HepG2 (cell line): ENCODE results near the gene ANKS1B. TPM values are rescaled to one million over a fixed set of nuclear protein-coding genes. Genes with fewer than 3 reads are reported as not detected.

Experiments
- ATAC-seq: fragments of 200-7000 bp; cut with Tn5 transposase; 3 replicates; pipeline ENCODE4 v1.9.1; 2020; ENCODE audit warnings: mild to moderate bottlenecking, moderate library complexity
- BruUV-seq: library from RNA; stranded (reverse); fragments of 400-500 nt; replicated peaks from 2 replicates; lab custom pipeline; 2021; lab: Mats Ljungman, UMichigan
- CTCF ChIA-PET: fragments of 300-600 bp; formaldehyde crosslinking; extraction: SDS; loops from one replicate; lab custom pipeline; 2021; ENCODE audit warnings: low total read pairs, inconsistent platforms, low intra/inter-chr PET ratio; lab: Yijun Ruan, JAX
- POLR2A ChIA-PET: fragments of 350-600 bp; sonication (Branson Sonifier 250); formaldehyde crosslinking; loops from one replicate; lab custom pipeline; 2020; ENCODE audit warnings: antibody characterized with exemption, inconsistent platforms; lab: Yijun Ruan, JAX
- DNase-seq: peaks from one replicate; pipeline ENCODE4 v3.0.0-alpha.2; 2015; ENCODE audit warnings: low spot score
- FAIRE-seq: peaks from 3 replicates; lab custom pipeline; 2011; peaks lifted over from hg19 to GRCh38; lab: Jason Lieb, UNC
- H2AFZ ChIP-seq: one replicate; pipeline ENCODE4 v1.6.1; 2011; ENCODE audit warnings: low read length, inconsistent platforms
- H3K27ac ChIP-seq: fragments of 300-600 bp; 3 replicates; pipeline ENCODE4 v1.8.0; 2011; ENCODE audit warnings: mixed run types, mild to moderate bottlenecking, mixed read lengths, low read length, inconsistent platforms; ENCODE audit not compliant: insufficient read depth; ENCODE audit errors: extremely low read length
- H3K27me3 ChIP-seq, 2 experiments: fragments of 200-600 bp in 1 of 2; 2 replicates in 1 of 2; 3 replicates in 1 of 2; pipeline versions ENCODE4 v1.6.0 to v1.8.0; 2011; ENCODE audit warnings: low read length in 2 of 2, mild to moderate bottlenecking in 2 of 2, moderate library complexity in 2 of 2, inconsistent platforms in 1 of 2; ENCODE audit not compliant: insufficient read depth in 2 of 2, control insufficient read depth in 1 of 2
- H3K36me3 ChIP-seq, 2 experiments: fragments of 200-600 bp in 1 of 2; replicated peaks in 1 of 2; 2 replicates in 1 of 2; 3 replicates in 1 of 2; pipeline versions ENCODE4 v1.5.1 to v1.8.0; 2011; ENCODE audit warnings: low read length in 2 of 2, inconsistent platforms in 1 of 2; ENCODE audit not compliant: insufficient read depth in 2 of 2, control insufficient read depth in 1 of 2
- H3K4me1 ChIP-seq: 2 replicates; pipeline ENCODE4 v1.5.1; 2012; ENCODE audit warnings: low read length, inconsistent platforms; ENCODE audit not compliant: insufficient read depth
- H3K4me2 ChIP-seq: 2 replicates; pipeline ENCODE4 v1.6.0; 2011; ENCODE audit warnings: low read depth, low read length, inconsistent platforms
- H3K4me3 ChIP-seq, 3 experiments: fragments of 200-600 bp in 1 of 3; sonication (generic), shearing (Covaris generic) in 1 of 3; replicated peaks in 1 of 3; 2 replicates each; pipeline ENCODE4 v1.5.1; 2011 to 2016; ENCODE audit warnings: low read length in 3 of 3, inconsistent platforms in 2 of 3, low read depth in 2 of 3, mild to moderate bottlenecking in 2 of 3, control low read depth in 1 of 3, mixed read lengths in 1 of 3; ENCODE audit not compliant: insufficient read depth in 1 of 3
- H3K79me2 ChIP-seq: one replicate; pipeline ENCODE4 v1.6.1; 2011; ENCODE audit warnings: low read length, inconsistent platforms; ENCODE audit not compliant: insufficient read depth
- H3K9ac ChIP-seq: 2 replicates; pipeline ENCODE4 v1.6.0; 2011; ENCODE audit warnings: mild to moderate bottlenecking, low read depth, low read length, inconsistent platforms; ENCODE audit not compliant: insufficient read depth
- H3K9me3 ChIP-seq: 2 replicates; pipeline ENCODE4 v1.5.1; 2012; ENCODE audit warnings: mild to moderate bottlenecking, low read length
- H4K20me1 ChIP-seq: 2 replicates; pipeline ENCODE4 v1.6.0; 2011; ENCODE audit warnings: inconsistent platforms, mild to moderate bottlenecking, low read length, moderate library complexity; ENCODE audit not compliant: insufficient read depth
- FOXA3 ChIP-seq: IDR thresholded peaks from 2 replicates; pipeline ENCODE4 v1.6.1; 2016; ENCODE audit warnings: missing genetic modification reagents, missing compliant biosample characterization
- FOXP1 ChIP-seq, 2 experiments: fragments of 450-650 bp in 1 of 2; IDR thresholded peaks; 2 replicates each; pipeline ENCODE4 v1.6.1; 2017 to 2018; ENCODE audit warnings: antibody characterized with exemption in 1 of 2
- SYNCRIP ChIP-seq: fragments of 200-400 bp; formaldehyde crosslinking; IDR thresholded peaks from 2 replicates; pipeline ENCODE4 v1.6.1; 2018; ENCODE audit warnings: mild to moderate bottlenecking, low read depth, low read length; ENCODE audit not compliant: insufficient read depth
- ZNF891 ChIP-seq: sonication (generic); formaldehyde crosslinking; IDR thresholded peaks from 2 replicates; pipeline ENCODE4 v1.5.0; 2020; ENCODE audit warnings: mild to moderate bottlenecking, missing genetic modification reagents
- ZSCAN29 ChIP-seq: sonication (generic); formaldehyde crosslinking; conservative IDR thresholded peaks from 2 replicates; pipeline ENCODE4 v1.4.0; 2020; ENCODE audit warnings: mild to moderate bottlenecking, missing genetic modification reagents
- WGBS: methylation state at CpG from one replicate; pipeline ENCODE4 v1.1.6; 2017; ENCODE audit warnings: low lambda C conversion rate; 5-methylcytosine and 5-hydroxymethylcytosine counted together
- in situ Hi-C: cut with HindIII; loops from 2 replicates; pipeline ENCODE4 v1.10.0; 2017; ENCODE audit warnings: low pct_unique_long_range_greater_than_20kb; ENCODE audit not compliant: extremely low pct_ligation_motif_present
- intact Hi-C: fragments of 100-400 bp; cut with micrococcal nuclease; formaldehyde crosslinking; loops from one replicate; pipeline ENCODE4 v1.10.0; 2022; ENCODE audit not compliant: unreplicated experiment
- polyA plus RNA-seq, 8 experiments: library from polyadenylated mRNA; depleted of rRNA in 3 of 8; stranded (reverse) in 7 of 8; unstranded in 1 of 8; fragments of >200 nt; fragmentation: Illumina TruSeq in 4 of 8; extraction: Trizol in 4 of 8; gene quantifications; 2 replicates each; pipeline versions ENCODE4 v1.2.1 to v1.2.3, GENCODE V29; 2011 to 2016; ENCODE audit warnings: low read depth in 4 of 8, missing spikeins in 1 of 8, mixed read lengths in 1 of 8; ENCODE audit not compliant: insufficient read depth in 1 of 8
- total RNA-seq, 5 experiments: library from RNA; depleted of rRNA; stranded (reverse); fragments of >200 nt; fragmentation: Illumina TruSeq; extraction: Trizol; gene quantifications; 2 replicates each; pipeline ENCODE4 v1.2.3, GENCODE V29; 2016; ENCODE audit warnings: low read depth in 1 of 5
- TF ChIP-seq, protein P1 (sequence below): sonication (generic); formaldehyde crosslinking; IDR thresholded peaks from 2 replicates; pipeline ENCODE4 v1.4.0; 2020; ENCODE audit warnings: missing genetic modification reagents
- TF ChIP-seq, protein P2 (sequence below): sonication (generic); formaldehyde crosslinking; IDR thresholded peaks from 2 replicates; pipeline ENCODE4 v1.5.1; 2020; ENCODE audit warnings: missing genetic modification reagents, mild to moderate bottlenecking, borderline replicate concordance
- TF ChIP-seq, protein P3 (sequence below): IDR thresholded peaks from 2 replicates; pipeline ENCODE4 v1.6.1; 2012; ENCODE audit warnings: low read length, improper control_type of control experiment

The ANKS1B gene
- total and polyA plus RNA-seq, 2 of the 13 experiments (the other 11 are each of a cell fraction or from before 2014, with no cell fraction given) = 0.15 TPM; not detected in 1

DNA sequence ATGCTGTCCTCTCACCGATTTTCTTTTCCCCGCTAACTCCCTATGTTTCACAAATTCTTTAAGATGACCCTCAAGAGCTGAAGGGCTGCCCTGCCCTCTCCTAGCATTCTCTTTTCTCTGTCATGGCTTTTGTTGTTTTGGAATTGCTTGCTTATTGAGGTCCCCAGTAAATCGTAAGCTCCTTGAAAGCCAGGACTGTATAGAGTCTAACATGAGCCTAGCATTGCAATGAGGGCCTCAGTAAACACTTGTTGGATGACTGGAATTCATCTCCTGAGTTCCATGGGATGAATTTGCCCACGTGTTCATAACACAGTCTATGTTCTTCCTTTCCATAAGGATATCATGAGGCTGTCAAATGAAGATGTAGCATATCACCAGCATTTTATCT lies 1247.4 kb downstream of the ANKS1B start (continued):
- TF ChIP-seq, protein P1, sequence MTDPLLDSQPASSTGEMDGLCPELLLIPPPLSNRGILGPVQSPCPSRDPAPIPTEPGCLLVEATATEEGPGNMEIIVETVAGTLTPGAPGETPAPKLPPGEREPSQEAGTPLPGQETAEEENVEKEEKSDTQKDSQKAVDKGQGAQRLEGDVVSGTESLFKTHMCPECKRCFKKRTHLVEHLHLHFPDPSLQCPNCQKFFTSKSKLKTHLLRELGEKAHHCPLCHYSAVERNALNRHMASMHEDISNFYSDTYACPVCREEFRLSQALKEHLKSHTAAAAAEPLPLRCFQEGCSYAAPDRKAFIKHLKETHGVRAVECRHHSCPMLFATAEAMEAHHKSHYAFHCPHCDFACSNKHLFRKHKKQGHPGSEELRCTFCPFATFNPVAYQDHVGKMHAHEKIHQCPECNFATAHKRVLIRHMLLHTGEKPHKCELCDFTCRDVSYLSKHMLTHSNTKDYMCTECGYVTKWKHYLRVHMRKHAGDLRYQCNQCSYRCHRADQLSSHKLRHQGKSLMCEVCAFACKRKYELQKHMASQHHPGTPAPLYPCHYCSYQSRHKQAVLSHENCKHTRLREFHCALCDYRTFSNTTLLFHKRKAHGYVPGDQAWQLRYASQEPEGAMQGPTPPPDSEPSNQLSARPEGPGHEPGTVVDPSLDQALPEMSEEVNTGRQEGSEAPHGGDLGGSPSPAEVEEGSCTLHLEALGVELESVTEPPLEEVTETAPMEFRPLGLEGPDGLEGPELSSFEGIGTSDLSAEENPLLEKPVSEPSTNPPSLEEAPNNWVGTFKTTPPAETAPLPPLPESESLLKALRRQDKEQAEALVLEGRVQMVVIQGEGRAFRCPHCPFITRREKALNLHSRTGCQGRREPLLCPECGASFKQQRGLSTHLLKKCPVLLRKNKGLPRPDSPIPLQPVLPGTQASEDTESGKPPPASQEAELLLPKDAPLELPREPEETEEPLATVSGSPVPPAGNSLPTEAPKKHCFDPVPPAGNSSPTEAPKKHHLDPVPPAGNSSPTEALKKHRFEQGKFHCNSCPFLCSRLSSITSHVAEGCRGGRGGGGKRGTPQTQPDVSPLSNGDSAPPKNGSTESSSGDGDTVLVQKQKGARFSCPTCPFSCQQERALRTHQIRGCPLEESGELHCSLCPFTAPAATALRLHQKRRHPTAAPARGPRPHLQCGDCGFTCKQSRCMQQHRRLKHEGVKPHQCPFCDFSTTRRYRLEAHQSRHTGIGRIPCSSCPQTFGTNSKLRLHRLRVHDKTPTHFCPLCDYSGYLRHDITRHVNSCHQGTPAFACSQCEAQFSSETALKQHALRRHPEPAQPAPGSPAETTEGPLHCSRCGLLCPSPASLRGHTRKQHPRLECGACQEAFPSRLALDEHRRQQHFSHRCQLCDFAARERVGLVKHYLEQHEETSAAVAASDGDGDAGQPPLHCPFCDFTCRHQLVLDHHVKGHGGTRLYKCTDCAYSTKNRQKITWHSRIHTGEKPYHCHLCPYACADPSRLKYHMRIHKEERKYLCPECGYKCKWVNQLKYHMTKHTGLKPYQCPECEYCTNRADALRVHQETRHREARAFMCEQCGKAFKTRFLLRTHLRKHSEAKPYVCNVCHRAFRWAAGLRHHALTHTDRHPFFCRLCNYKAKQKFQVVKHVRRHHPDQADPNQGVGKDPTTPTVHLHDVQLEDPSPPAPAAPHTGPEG = 0 out of 2 replicates have a peak, but pooled peaks have one; percentile 6
- TF ChIP-seq FOXP1 (IDR thresholded peaks at IDR 0.05) (no peak), FOXP1 (CRISPR knock-in tag; IDR thresholded peaks at IDR 0.05) (peak; percentile 10; the same call in 1 of the 2 replicates), ZSCAN29 (0 out of 2 replicates have a peak, but pooled peaks have one; percentile 35)
- TF ChIP-seq, all 625 proteins: peak for 11

DNA sequence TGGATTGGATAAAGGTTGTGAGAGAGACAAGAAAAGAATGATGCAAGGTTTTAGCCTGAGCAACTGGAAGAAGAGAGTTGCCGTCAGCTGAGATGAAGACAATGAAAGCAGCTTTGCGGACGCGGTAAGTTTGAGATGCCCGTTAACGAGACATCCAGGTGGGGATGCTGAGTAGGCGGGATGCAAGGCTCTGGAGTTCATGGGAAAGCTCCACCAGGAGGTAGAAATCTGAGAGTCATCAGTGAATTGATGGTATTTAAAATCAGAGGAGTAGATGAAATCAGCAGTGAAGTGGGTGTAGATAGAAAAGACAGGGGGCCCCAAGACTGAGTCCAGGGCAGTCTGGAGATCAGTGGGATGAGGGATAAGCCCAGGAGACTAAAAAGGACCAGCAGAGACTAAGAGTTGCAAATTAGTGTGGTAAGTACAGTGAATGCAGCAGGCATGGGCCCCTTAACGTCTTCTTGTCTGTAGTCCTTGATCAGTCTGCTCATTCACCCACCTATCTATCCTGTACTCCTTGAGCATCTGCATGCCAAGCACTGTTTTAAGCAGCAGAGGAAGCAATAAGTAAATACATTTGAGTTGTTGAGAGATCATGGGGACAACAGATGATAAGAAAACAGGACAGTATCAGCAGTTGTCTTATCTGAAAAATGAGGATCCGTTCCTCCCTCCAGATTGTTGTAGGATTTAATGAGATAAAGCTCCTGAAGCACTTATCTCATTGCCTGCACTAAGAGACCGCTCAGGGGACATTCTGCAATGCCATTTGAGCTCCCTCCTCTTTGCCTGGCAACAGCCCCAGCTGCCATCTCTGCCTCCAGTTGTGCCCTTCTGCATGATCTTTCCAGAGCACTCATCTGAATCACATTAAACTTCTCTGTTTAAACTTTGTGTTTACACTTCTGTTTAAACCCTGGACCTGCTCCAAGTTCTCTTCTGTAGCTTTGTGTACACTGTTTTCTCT lies 1248.1 kb downstream of the ANKS1B start:
- FAIRE-seq (peak; percentile 36), ATAC-seq (peak; percentile 94), DNase-seq (peak; percentile 66)
- H3K79me2 ChIP-seq = no peaks in the 10 kb centered on the region
- H3K9ac ChIP-seq = no peak overlapping the region
- intact Hi-C loops = no loop called here
- BruUV-seq = no TSS peak
- peak overlapping the region; percentile 23 for H3K27ac ChIP-seq
- WGBS = 73% methylated on average over 10 of the region's 10 CpGs
- peaks cover 21% of the 10 kb centered on the region for H3K4me1 ChIP-seq
- ChIA-PET CTCF (no interaction called here), POLR2A (interaction anchor here (1.2 kb wide), 1 partner anchor 143 kb away, joined by 4 read pairs; the partner anchor contains the start of gene SLC25A3)
- peaks cover 2 to 5% of the 10 kb centered on the region in 2 experiments; a peak in 2 of 5 replicates for H3K36me3 ChIP-seq
- no peaks in the 10 kb centered on the region for H3K9me3 ChIP-seq
- H3K27me3 ChIP-seq = peaks cover 2 to 10% of the 10 kb centered on the region in 2 experiments; a peak in 4 of 5 replicates
- in situ Hi-C loops = no loop called here
- H2AFZ ChIP-seq = no peak overlapping the region
- no peak overlapping the region for H3K4me3 ChIP-seq
- H4K20me1 ChIP-seq = no peaks in the 10 kb centered on the region
- H3K4me2 ChIP-seq = peak overlapping the region; percentile 63
- TF ChIP-seq FOXA3 = peak; percentile 58
- no peak for TF ChIP-seq SYNCRIP
- TF ChIP-seq ZNF891 (CRISPR knock-in tag) = no peak
- TF ChIP-seq, protein P2, sequence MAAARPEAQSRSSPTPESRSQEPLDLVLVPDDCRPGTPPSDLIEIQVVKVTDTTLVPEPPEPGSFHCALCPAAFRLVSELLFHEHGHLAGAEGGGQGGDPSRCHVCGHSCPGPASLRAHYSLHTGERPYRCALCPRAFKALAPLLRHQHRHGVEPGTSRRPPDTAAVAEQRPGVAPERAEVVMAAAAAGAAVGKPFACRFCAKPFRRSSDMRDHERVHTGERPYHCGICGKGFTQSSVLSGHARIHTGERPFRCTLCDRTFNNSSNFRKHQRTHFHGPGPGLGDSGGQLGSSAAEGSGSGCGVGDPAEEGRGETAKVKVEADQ (CRISPR knock-in tag) = no peak
- TF ChIP-seq, protein P3, sequence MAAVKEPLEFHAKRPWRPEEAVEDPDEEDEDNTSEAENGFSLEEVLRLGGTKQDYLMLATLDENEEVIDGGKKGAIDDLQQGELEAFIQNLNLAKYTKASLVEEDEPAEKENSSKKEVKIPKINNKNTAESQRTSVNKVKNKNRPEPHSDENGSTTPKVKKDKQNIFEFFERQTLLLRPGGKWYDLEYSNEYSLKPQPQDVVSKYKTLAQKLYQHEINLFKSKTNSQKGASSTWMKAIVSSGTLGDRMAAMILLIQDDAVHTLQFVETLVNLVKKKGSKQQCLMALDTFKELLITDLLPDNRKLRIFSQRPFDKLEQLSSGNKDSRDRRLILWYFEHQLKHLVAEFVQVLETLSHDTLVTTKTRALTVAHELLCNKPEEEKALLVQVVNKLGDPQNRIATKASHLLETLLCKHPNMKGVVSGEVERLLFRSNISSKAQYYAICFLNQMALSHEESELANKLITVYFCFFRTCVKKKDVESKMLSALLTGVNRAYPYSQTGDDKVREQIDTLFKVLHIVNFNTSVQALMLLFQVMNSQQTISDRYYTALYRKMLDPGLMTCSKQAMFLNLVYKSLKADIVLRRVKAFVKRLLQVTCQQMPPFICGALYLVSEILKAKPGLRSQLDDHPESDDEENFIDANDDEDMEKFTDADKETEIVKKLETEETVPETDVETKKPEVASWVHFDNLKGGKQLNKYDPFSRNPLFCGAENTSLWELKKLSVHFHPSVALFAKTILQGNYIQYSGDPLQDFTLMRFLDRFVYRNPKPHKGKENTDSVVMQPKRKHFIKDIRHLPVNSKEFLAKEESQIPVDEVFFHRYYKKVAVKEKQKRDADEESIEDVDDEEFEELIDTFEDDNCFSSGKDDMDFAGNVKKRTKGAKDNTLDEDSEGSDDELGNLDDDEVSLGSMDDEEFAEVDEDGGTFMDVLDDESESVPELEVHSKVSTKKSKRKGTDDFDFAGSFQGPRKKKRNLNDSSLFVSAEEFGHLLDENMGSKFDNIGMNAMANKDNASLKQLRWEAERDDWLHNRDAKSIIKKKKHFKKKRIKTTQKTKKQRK = no peak
